B cell (primary cell): ENCODE results near the gene HHIPL2.
"Not testable (repeated sequence)": the region's sequence is repeated elsewhere in the genome, so short reads cannot be mapped to it uniquely, and the experiment has no call there.

ENCODE experiments used
- EZH2 ChIP-seq: IDR thresholded peaks from 2 replicates; pipeline ENCODE4 v1.6.1; 2012; ENCODE audit warnings: borderline replicate concordance, low read depth, mild to moderate bottlenecking, moderate library complexity, low read length; ENCODE audit not compliant: insufficient read depth, poor library complexity, severe bottlenecking
- TF ChIP-seq, protein P1 (sequence below): fragments of 200-600 bp; IDR thresholded peaks from one replicate; pipeline ENCODE4 v1.8.0; 2022; ENCODE audit warnings: antibody characterized with exemption, mild to moderate bottlenecking

GRCh38 chr1:222484005-222484404 lies 63.9 kb downstream of the HHIPL2 start:
- TF ChIP-seq, protein P1, sequence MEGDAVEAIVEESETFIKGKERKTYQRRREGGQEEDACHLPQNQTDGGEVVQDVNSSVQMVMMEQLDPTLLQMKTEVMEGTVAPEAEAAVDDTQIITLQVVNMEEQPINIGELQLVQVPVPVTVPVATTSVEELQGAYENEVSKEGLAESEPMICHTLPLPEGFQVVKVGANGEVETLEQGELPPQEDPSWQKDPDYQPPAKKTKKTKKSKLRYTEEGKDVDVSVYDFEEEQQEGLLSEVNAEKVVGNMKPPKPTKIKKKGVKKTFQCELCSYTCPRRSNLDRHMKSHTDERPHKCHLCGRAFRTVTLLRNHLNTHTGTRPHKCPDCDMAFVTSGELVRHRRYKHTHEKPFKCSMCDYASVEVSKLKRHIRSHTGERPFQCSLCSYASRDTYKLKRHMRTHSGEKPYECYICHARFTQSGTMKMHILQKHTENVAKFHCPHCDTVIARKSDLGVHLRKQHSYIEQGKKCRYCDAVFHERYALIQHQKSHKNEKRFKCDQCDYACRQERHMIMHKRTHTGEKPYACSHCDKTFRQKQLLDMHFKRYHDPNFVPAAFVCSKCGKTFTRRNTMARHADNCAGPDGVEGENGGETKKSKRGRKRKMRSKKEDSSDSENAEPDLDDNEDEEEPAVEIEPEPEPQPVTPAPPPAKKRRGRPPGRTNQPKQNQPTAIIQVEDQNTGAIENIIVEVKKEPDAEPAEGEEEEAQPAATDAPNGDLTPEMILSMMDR, result not testable (repeated sequence)
- TF ChIP-seq EZH2, result not testable (repeated sequence)
